ENCODE data around the gene PCSK5.

PCSK5 gene

DNA sequence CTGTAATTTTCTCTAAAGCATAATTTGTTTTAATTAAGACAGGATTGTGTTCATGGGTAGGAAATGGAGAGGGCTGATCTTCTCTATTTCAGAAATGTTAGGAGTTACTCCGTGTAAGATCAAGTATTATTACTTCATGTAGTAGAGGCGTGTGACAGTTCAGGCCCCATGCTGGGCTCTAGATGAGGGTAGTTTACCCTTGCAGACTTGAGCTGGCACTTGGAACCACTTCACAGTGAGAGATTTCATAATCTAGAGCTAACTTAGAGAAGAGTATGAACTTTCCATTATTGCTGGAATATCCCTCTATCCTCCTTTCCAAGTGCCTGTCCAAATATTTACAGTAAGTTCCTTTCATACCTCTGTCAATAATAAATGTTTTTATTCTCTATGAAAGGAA is 195.1 kb downstream of the PCSK5 start:
- TF ChIP-seq EP300 (IDR thresholded peaks at IDR 0.05; ENCODE audit: borderline replicate concordance), result no peak
- TF ChIP-seq TAF1 (IDR thresholded peaks at IDR 0.05; ENCODE audit: low read depth), result no peak
- no peak for TF ChIP-seq RAD21 (IDR thresholded peaks at IDR 0.05; ENCODE audit: low read depth)
- TF ChIP-seq NFIC (IDR thresholded peaks at IDR 0.05), result no peak
- no peak for TF ChIP-seq YY1 (IDR thresholded peaks at IDR 0.05; ENCODE audit: low read depth)
- TF ChIP-seq TEAD4 (IDR thresholded peaks at IDR 0.05), result no peak
- TF ChIP-seq ZBTB7A (IDR thresholded peaks at IDR 0.05; ENCODE audit: low read depth), result no peak
- TF ChIP-seq EGR1 (IDR thresholded peaks at IDR 0.05), result no peak
- TF ChIP-seq, protein P1, sequence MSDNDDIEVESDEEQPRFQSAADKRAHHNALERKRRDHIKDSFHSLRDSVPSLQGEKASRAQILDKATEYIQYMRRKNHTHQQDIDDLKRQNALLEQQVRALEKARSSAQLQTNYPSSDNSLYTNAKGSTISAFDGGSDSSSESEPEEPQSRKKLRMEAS (IDR thresholded peaks at IDR 0.05), result no peak
- TF ChIP-seq TCF12 (IDR thresholded peaks at IDR 0.05; ENCODE audit: low read depth), result no peak

DNA sequence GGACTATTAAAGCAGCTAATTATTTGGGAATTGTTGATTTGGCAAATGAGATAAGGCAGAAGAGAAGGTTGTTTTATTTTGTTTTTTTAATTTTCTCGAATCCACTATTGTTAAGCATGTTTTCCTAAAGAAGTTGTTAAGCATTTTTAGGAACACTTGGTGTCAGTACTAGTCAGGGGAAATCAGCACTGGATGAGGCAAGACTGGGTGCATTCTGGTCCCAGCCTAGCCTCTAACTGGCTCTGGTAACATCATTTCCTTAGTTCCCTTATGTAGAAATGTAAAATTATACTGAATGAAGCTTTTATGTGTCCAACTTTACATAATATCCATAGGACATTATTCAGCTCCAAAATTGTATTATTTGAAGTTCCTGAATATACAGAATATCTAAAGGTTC is 196.1 kb downstream of the PCSK5 start:
- TF ChIP-seq, protein P2, sequence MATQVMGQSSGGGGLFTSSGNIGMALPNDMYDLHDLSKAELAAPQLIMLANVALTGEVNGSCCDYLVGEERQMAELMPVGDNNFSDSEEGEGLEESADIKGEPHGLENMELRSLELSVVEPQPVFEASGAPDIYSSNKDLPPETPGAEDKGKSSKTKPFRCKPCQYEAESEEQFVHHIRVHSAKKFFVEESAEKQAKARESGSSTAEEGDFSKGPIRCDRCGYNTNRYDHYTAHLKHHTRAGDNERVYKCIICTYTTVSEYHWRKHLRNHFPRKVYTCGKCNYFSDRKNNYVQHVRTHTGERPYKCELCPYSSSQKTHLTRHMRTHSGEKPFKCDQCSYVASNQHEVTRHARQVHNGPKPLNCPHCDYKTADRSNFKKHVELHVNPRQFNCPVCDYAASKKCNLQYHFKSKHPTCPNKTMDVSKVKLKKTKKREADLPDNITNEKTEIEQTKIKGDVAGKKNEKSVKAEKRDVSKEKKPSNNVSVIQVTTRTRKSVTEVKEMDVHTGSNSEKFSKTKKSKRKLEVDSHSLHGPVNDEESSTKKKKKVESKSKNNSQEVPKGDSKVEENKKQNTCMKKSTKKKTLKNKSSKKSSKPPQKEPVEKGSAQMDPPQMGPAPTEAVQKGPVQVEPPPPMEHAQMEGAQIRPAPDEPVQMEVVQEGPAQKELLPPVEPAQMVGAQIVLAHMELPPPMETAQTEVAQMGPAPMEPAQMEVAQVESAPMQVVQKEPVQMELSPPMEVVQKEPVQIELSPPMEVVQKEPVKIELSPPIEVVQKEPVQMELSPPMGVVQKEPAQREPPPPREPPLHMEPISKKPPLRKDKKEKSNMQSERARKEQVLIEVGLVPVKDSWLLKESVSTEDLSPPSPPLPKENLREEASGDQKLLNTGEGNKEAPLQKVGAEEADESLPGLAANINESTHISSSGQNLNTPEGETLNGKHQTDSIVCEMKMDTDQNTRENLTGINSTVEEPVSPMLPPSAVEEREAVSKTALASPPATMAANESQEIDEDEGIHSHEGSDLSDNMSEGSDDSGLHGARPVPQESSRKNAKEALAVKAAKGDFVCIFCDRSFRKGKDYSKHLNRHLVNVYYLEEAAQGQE (IDR thresholded peaks at IDR 0.05; ENCODE audit: low read depth), result no peak
- TF ChIP-seq ZBTB7A (IDR thresholded peaks at IDR 0.05; ENCODE audit: low read depth) (no peak), TEAD4 (IDR thresholded peaks at IDR 0.05) (no peak), EP300 (IDR thresholded peaks at IDR 0.05; ENCODE audit: borderline replicate concordance) (no peak), CREB1 (IDR thresholded peaks at IDR 0.05; ENCODE audit: low read depth) (no peak)

DNA sequence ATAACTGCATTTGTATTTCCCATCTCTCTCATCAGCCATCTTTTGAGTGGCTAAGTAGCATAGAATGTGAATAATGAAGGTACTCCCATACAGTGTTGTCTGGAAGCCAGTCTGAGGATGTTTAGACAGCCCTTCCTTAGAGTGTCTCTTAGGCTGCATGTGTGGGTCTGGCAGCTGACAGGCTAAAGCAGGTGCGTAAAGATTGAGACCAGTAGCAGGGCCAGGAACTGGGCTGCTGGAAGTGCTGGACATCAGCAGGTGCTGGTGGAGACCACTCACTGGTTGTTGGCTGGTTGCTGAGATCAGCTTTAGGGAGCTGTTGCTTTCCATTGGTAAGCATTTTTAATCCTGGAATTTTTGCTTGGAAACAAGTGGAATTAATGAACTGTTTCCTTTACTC is 197.5 kb downstream of the PCSK5 start:
- TF ChIP-seq NFIC (IDR thresholded peaks at IDR 0.05) (no peak), TCF12 (IDR thresholded peaks at IDR 0.05; ENCODE audit: low read depth) (no peak), TEAD4 (IDR thresholded peaks at IDR 0.05) (no peak), EP300 (IDR thresholded peaks at IDR 0.05; ENCODE audit: borderline replicate concordance) (no peak), EGR1 (IDR thresholded peaks at IDR 0.05) (no peak), CEBPB (IDR thresholded peaks at IDR 0.05) (no peak), RAD21 (IDR thresholded peaks at IDR 0.05; ENCODE audit: low read depth) (no peak), ZBTB7A (IDR thresholded peaks at IDR 0.05; ENCODE audit: low read depth) (no peak), TAF1 (IDR thresholded peaks at IDR 0.05; ENCODE audit: low read depth) (no peak), CREB1 (IDR thresholded peaks at IDR 0.05; ENCODE audit: low read depth) (no peak), FOXM1 (IDR thresholded peaks at IDR 0.05; ENCODE audit: borderline replicate concordance, low read depth) (no peak), YY1 (IDR thresholded peaks at IDR 0.05; ENCODE audit: low read depth) (no peak)
- TF ChIP-seq, protein P3, sequence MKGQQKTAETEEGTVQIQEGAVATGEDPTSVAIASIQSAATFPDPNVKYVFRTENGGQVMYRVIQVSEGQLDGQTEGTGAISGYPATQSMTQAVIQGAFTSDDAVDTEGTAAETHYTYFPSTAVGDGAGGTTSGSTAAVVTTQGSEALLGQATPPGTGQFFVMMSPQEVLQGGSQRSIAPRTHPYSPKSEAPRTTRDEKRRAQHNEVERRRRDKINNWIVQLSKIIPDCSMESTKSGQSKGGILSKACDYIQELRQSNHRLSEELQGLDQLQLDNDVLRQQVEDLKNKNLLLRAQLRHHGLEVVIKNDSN (IDR thresholded peaks at IDR 0.05), result no peak
- TF ChIP-seq, protein P2 (IDR thresholded peaks at IDR 0.05; ENCODE audit: low read depth), result no peak
- TF ChIP-seq, protein P1 (IDR thresholded peaks at IDR 0.05), result no peak

DNA sequence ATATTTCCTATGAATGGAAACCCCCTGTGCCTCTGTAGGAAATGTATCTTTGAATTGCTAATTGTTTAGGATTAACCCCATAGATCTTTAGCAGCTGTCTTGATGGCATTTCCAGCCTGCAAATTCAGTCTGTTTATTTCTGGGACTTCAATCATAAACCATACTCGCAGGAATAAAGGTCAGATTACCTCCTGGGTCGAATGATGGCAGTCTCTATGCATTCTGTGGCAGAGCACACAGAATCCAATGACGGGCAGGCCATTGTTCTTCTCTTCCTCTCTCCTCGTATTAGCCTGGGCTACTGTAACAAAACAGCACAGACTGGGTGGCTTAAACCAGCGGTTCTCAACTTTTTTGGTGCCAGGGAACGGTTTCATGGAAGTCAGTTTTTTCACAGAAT is 199.9 kb downstream of the PCSK5 start:
- TF ChIP-seq CREB1 (IDR thresholded peaks at IDR 0.05; ENCODE audit: low read depth) (no peak), RAD21 (IDR thresholded peaks at IDR 0.05; ENCODE audit: low read depth) (no peak), CEBPB (IDR thresholded peaks at IDR 0.05) (no peak), EGR1 (IDR thresholded peaks at IDR 0.05) (no peak), TCF12 (IDR thresholded peaks at IDR 0.05; ENCODE audit: low read depth) (no peak), TEAD4 (IDR thresholded peaks at IDR 0.05) (no peak), YY1 (IDR thresholded peaks at IDR 0.05; ENCODE audit: low read depth) (no peak), EP300 (IDR thresholded peaks at IDR 0.05; ENCODE audit: borderline replicate concordance) (no peak), ZBTB7A (IDR thresholded peaks at IDR 0.05; ENCODE audit: low read depth) (no peak), FOXM1 (IDR thresholded peaks at IDR 0.05; ENCODE audit: borderline replicate concordance, low read depth) (no peak)
- TF ChIP-seq, protein P3 (IDR thresholded peaks at IDR 0.05), result no peak
- TF ChIP-seq, protein P1 (IDR thresholded peaks at IDR 0.05), result no peak

DNA sequence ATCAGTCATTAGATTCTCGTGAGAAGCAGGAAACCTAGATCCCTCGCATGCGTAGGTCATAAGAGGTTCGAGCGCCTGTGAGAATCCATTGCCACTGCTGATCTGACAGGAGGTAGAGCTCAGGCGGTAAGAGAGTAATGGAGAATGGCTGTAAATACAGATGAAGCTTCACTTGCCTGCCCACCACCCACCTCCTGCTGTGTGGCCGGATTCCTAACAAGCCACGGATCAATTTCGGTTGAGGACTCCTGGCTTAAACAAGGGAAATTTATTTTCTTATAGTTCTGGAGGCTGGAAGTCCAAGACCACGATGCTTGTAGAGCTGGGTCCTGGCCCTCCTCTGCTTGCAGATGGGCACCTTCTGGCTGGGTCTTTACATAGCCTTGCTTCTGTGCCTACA is 200.4 kb downstream of the PCSK5 start:
- TF ChIP-seq CREB1 (IDR thresholded peaks at IDR 0.05; ENCODE audit: low read depth), result no peak
- TF ChIP-seq YY1 (IDR thresholded peaks at IDR 0.05; ENCODE audit: low read depth), result no peak
- TF ChIP-seq ZBTB7A (IDR thresholded peaks at IDR 0.05; ENCODE audit: low read depth), result no peak
- TF ChIP-seq, protein P1 (IDR thresholded peaks at IDR 0.05), result no peak
- TF ChIP-seq, protein P2 (IDR thresholded peaks at IDR 0.05; ENCODE audit: low read depth), result no peak
- no peak for TF ChIP-seq EP300 (IDR thresholded peaks at IDR 0.05; ENCODE audit: borderline replicate concordance)
- no peak for TF ChIP-seq NFIC (IDR thresholded peaks at IDR 0.05)
- TF ChIP-seq FOXM1 (IDR thresholded peaks at IDR 0.05; ENCODE audit: borderline replicate concordance, low read depth), result no peak
- TF ChIP-seq EGR1 (IDR thresholded peaks at IDR 0.05), result no peak
- TF ChIP-seq TAF1 (IDR thresholded peaks at IDR 0.05; ENCODE audit: low read depth), result no peak
- no peak for TF ChIP-seq CEBPB (IDR thresholded peaks at IDR 0.05)
- TF ChIP-seq, protein P3 (IDR thresholded peaks at IDR 0.05), result no peak
- TF ChIP-seq TEAD4 (IDR thresholded peaks at IDR 0.05), result no peak
- TF ChIP-seq RAD21 (IDR thresholded peaks at IDR 0.05; ENCODE audit: low read depth), result no peak
- no peak for TF ChIP-seq TCF12 (IDR thresholded peaks at IDR 0.05; ENCODE audit: low read depth)

Data from Ishikawa (cell line).